Transverse colon (tissue), 4 donors: Measurements from ENCODE around the gene ZNRD2.

Experiments
- POLR2A ChIP-seq: fragments of 450-650 bp; IDR thresholded peaks from one replicate; pipeline ENCODE4 v1.6.1; 2016; ENCODE audit warnings: antibody characterized with exemption, mild to moderate bottlenecking, moderate library complexity
- POLR2AphosphoS5 ChIP-seq, 3 donors: sonication (generic); formaldehyde crosslinking; IDR thresholded peaks; one replicate each; pipeline ENCODE4 v1.6.1; 2016; ENCODE audit warnings: antibody characterized with exemption in 3 of 3
- TF ChIP-seq, protein P1 (sequence below), 5 experiments: fragments of 200-600 bp in 3 of 5; fragments of 450-650 bp in 2 of 5; sonication (generic) in 3 of 5; IDR thresholded peaks; 1 replicate in 2 of 5; 2 replicates in 3 of 5; pipeline ENCODE4 v1.5.1; 2016 to 2017; ENCODE audit warnings: antibody characterized with exemption in 5 of 5, inconsistent platforms in 3 of 5, mild to moderate bottlenecking in 2 of 5, moderate library complexity in 1 of 5

DNA sequence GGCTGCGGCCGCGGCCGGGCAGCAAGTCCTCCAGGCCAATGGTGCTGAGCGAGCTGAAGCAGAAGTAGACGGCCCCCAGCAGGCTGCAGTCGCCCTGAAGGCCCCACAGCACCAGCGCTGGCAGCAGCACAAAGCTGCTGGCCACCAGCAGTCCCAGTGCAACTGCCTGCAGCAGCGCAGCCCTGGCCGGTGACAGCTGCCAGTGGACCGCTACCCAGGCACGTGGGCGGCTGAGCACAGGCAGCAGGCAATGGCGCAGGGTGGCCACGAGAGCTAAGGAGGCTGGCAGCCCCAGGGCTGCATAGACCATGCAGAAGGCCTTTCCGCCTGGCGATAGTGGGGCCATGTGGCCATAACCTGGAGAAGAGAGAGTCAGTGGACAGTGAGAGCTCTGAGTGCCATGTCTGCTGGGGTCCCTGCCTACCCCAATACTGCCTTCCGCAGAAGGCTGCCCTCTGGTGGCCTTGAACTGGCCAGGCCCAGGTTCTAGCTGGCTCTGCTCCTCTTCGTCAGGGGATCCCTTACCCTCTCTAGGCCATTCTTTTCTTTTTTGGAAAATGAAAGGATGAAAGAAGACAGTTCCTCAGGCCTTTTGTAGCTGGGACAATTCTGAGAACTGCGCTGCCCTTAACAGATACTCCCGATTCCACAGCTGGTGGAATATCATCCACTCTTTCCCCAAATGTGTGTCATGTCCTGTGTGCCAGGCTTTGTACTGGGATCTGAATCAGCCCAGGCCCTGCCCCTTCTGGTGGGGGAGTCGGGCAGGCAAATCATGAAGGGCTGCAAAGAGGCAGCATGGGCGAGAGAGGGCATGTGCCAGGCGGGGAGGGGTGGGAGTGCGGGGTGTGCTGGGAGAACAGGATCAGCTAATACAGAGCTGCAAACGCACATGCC, 23.5 kb downstream of the ZNRD2 start:
- TF ChIP-seq, protein P1, sequence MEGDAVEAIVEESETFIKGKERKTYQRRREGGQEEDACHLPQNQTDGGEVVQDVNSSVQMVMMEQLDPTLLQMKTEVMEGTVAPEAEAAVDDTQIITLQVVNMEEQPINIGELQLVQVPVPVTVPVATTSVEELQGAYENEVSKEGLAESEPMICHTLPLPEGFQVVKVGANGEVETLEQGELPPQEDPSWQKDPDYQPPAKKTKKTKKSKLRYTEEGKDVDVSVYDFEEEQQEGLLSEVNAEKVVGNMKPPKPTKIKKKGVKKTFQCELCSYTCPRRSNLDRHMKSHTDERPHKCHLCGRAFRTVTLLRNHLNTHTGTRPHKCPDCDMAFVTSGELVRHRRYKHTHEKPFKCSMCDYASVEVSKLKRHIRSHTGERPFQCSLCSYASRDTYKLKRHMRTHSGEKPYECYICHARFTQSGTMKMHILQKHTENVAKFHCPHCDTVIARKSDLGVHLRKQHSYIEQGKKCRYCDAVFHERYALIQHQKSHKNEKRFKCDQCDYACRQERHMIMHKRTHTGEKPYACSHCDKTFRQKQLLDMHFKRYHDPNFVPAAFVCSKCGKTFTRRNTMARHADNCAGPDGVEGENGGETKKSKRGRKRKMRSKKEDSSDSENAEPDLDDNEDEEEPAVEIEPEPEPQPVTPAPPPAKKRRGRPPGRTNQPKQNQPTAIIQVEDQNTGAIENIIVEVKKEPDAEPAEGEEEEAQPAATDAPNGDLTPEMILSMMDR (IDR thresholded peaks at IDR 0.05), result peak; percentile 64 to 73 (median 67)
- TF ChIP-seq POLR2AphosphoS5 (IDR thresholded peaks at IDR 0.05), result peak in 2 of 3 donors; percentile 27 to 46
- TF ChIP-seq POLR2A, result no peak
